Measurements from ENCODE around the gene YTHDF1.

DNA sequence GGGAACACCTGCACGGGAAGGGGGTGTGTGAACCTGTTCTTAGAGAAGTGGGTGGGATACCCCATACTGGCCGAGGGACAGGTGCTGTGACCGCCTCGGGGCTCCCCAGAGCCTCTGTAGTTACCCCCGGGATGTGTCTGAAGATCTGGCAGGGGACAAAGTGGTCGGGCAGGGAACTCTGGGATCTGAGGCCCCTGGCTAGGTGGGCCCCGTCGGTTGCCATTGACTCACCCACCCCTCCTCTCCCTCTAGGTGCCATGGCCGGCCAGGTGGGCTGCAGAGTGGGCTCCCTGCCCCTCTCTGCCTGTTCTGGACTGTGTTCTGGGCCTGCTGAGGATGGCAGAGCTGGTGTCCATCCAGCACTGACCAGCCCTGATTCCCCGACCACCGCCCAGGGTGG lies 24.1 kb upstream of the YTHDF1 start:
- TF ChIP-seq, protein P1, sequence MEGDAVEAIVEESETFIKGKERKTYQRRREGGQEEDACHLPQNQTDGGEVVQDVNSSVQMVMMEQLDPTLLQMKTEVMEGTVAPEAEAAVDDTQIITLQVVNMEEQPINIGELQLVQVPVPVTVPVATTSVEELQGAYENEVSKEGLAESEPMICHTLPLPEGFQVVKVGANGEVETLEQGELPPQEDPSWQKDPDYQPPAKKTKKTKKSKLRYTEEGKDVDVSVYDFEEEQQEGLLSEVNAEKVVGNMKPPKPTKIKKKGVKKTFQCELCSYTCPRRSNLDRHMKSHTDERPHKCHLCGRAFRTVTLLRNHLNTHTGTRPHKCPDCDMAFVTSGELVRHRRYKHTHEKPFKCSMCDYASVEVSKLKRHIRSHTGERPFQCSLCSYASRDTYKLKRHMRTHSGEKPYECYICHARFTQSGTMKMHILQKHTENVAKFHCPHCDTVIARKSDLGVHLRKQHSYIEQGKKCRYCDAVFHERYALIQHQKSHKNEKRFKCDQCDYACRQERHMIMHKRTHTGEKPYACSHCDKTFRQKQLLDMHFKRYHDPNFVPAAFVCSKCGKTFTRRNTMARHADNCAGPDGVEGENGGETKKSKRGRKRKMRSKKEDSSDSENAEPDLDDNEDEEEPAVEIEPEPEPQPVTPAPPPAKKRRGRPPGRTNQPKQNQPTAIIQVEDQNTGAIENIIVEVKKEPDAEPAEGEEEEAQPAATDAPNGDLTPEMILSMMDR (IDR thresholded peaks at IDR 0.05; ENCODE audit: low read depth, low read length): no peak
- no peak for TF ChIP-seq POLR2A (IDR thresholded peaks at IDR 0.05; ENCODE audit: extremely low read depth, insufficient read length)

Data from NB4 (cell line).